Endodermal cell (in vitro differentiated cells): ENCODE measurements around the gene SPNS1. TPM values are rescaled to one million over a fixed set of nuclear protein-coding genes. Genes with fewer than 3 reads are reported as not detected.
A peak's percentile ranks its signal among the peaks of the same experiment; 100 is the strongest.

ENCODE experiments used
- DNase-seq: peaks from one replicate; pipeline ENCODE4 v3.0.0-alpha.2; 2017
- H3K27ac ChIP-seq: 2 replicates; pipeline ENCODE4 v1.5.1; 2013; ENCODE audit warnings: mild to moderate bottlenecking, low read depth, low read length, moderate library complexity
- H3K27me3 ChIP-seq: 2 replicates; pipeline ENCODE4 v1.6.1; 2013; ENCODE audit warnings: mild to moderate bottlenecking, low read length, moderate library complexity; ENCODE audit not compliant: insufficient read depth, control insufficient read depth, poor library complexity, severe bottlenecking
- H3K36me3 ChIP-seq: 2 replicates; pipeline ENCODE4 v1.7.0; 2013; ENCODE audit warnings: mild to moderate bottlenecking, low read length, moderate library complexity; ENCODE audit not compliant: control insufficient read depth, insufficient read depth
- H3K4me1 ChIP-seq: one replicate; pipeline ENCODE4 v1.7.0; 2013; ENCODE audit warnings: low read length; ENCODE audit not compliant: control insufficient read depth, insufficient read depth
- H3K4me3 ChIP-seq: 2 replicates; pipeline ENCODE4 v1.5.1; 2013; ENCODE audit warnings: mild to moderate bottlenecking, low read length, moderate library complexity
- H3K9ac ChIP-seq: 2 replicates; pipeline ENCODE4 v1.6.1; 2013; ENCODE audit warnings: mild to moderate bottlenecking, low read length, moderate library complexity; ENCODE audit not compliant: poor library complexity, severe bottlenecking; ENCODE audit errors: extremely low read depth
- H3K9me3 ChIP-seq: 2 replicates; pipeline ENCODE4 v1.6.1; 2013; ENCODE audit warnings: mild to moderate bottlenecking, low read length, moderate library complexity; ENCODE audit not compliant: control insufficient read depth
- H3K27ac Mint-ChIP-seq: 2 replicates; pipeline ENCODE4 v1.8.0; 2020; ENCODE audit warnings: mixed read lengths
- H3K27me3 Mint-ChIP-seq: 2 replicates; pipeline ENCODE4 v1.8.0; 2021; ENCODE audit warnings: mild to moderate bottlenecking, mixed read lengths; ENCODE audit not compliant: insufficient read depth
- H3K36me3 Mint-ChIP-seq: 2 replicates; pipeline ENCODE4 v1.8.0; 2020; ENCODE audit warnings: low read depth, mixed read lengths
- H3K4me1 Mint-ChIP-seq: 2 replicates; pipeline ENCODE4 v1.8.0; 2020; ENCODE audit warnings: mixed read lengths
- H3K4me3 Mint-ChIP-seq: 2 replicates; pipeline ENCODE4 v1.8.0; 2020; ENCODE audit warnings: mild to moderate bottlenecking, moderate library complexity, mixed read lengths
- H3K9me3 Mint-ChIP-seq: 2 replicates; pipeline ENCODE4 v1.8.0; 2020; ENCODE audit warnings: mild to moderate bottlenecking, mixed read lengths
- CTCF ChIP-seq: fragments of 200-600 bp; sonication (generic); conservative IDR thresholded peaks from 2 replicates; pipeline ENCODE4 v1.5.0; 2021; ENCODE audit warnings: antibody characterized with exemption, mild to moderate bottlenecking
- WGBS, 2 experiments: methylation state at CpG; one replicate each; pipeline versions ENCODE4 v1.1.5 to v1.1.7; 2013; ENCODE audit warnings: missing lambda C conversion rate in 2 of 2, mixed read lengths in 1 of 2; ENCODE audit not compliant: insufficient coverage in 1 of 2, insufficient read length in 1 of 2; 5-methylcytosine and 5-hydroxymethylcytosine counted together
- total RNA-seq, 2 donors: library from RNA; stranded (reverse); fragmentation: NEBNext Ultra II Directional in 1 of 2; extraction: Animal tissue kit (Norgen Biotek cat#: 25700) in 1 of 2; gene quantifications; 2 replicates in 1 of 2; 3 replicates in 1 of 2; pipeline ENCODE4 v1.2.1, GENCODE V29; 2021

Gene SPNS1
- total RNA-seq, 2 donors from 2014 or later = 54.9 to 55.2 TPM

DNA sequence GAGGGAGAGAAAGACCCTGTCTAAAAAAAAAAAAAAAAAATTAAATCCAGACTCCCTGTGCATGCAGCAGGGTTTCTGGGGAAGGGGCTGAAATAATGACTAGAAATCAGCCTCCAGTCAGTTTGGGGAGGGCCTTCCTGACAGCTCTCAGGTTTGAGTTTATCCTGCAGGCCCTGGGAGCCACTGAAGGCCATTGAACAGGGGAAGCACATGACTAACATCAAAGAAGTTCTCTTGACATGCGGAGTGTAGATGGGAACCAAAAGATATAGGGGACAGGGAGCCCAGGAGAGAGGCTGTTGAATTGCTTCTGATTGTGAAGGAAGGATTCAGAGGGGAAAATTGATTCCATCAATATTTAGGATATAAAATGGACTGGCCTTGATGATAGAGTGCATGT, 46.8 kb upstream of the SPNS1 start:
- no peak overlapping the region for H3K27ac Mint-ChIP-seq
- Histone ChIP-seq H3K9me3 (no peaks in the 10 kb centered on the region), H3K4me1 (no peaks in the 10 kb centered on the region), H3K27ac (no peak overlapping the region), H3K4me3 (no peak overlapping the region), H3K9ac (no peak overlapping the region), H3K27me3 (no peaks in the 10 kb centered on the region), H3K36me3 (no peaks in the 10 kb centered on the region)
- H3K36me3 Mint-ChIP-seq = peaks cover 2% of the 10 kb centered on the region
- WGBS, 2 experiments = 79 to 92% methylated on average over 1 of the region's 1 CpG
- TF ChIP-seq CTCF = no peak
- no peak for DNase-seq
- H3K27me3 Mint-ChIP-seq = peaks cover 2% of the 10 kb centered on the region
- H3K4me1 Mint-ChIP-seq = peaks cover 15% of the 10 kb centered on the region
- no peaks in the 10 kb centered on the region for H3K9me3 Mint-ChIP-seq
- H3K4me3 Mint-ChIP-seq = no peak overlapping the region

DNA sequence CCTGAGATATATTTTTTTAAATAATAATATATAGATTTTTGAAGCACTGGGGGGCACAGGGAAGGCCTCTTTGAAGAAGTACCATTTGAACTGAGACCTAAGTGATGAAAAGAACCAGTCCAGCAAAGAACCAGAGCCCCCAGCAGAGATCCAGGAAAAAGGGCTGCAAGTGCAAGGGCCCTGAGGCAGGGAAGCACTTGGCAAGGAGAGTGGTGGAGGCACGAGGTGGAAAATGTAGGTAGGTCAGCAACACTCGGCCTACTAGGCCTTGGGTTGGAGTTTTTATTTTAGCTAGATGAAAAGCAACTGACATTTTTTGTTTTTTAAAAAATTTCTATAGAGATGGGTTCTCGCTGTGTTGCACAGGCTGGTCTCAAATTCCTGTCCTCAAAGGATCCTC, 44.4 kb upstream of the SPNS1 start:
- WGBS, 2 experiments = 91 to 97% methylated on average over 3 of the region's 3 CpGs
- no peaks in the 10 kb centered on the region for H3K9me3 ChIP-seq
- H3K27me3 ChIP-seq = no peaks in the 10 kb centered on the region
- DNase-seq = no peak
- no peak overlapping the region for H3K27ac ChIP-seq
- Mint-ChIP-seq H3K9me3 (no peaks in the 10 kb centered on the region), H3K27ac (no peak overlapping the region), H3K4me3 (no peak overlapping the region), H3K36me3 (no peaks in the 10 kb centered on the region), H3K4me1 (peaks cover 6% of the 10 kb centered on the region), H3K27me3 (peaks cover 2% of the 10 kb centered on the region)
- no peak overlapping the region for H3K9ac ChIP-seq
- H3K4me3 ChIP-seq = no peak overlapping the region
- no peak for TF ChIP-seq CTCF
- H3K4me1 ChIP-seq = no peaks in the 10 kb centered on the region
- no peaks in the 10 kb centered on the region for H3K36me3 ChIP-seq

DNA sequence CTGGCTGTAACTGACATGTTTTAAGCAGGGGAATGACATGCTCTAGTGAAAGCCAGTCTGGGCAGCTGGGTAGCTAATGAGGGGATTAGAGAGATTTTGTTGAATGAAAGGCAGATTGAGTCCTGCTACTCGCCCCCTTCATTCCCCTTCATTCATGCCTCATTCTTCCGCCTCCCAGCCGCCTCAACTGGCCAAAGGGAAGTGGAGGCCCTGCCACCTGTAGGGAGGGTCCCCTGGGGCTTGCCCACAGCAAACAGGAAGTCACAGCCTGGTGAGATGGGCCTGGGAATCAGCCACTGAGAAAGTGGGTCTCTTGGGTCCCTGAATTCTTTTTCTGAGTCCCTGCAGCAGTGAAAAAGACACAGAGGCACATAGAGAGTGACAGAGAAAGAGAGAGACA, 43.9 kb upstream of the SPNS1 start:
- DNase-seq = no peak
- 65% methylated on average over 3 of the region's 3 CpGs; no CpG with 5 or more reads in 1 of the 2 experiments for WGBS, 2 experiments
- TF ChIP-seq CTCF = no peak
- Histone ChIP-seq H3K4me3 (no peak overlapping the region), H3K9ac (no peak overlapping the region), H3K27ac (peak overlapping the region; percentile 44), H3K36me3 (no peaks in the 10 kb centered on the region), H3K4me1 (no peaks in the 10 kb centered on the region), H3K27me3 (no peaks in the 10 kb centered on the region), H3K9me3 (no peaks in the 10 kb centered on the region)
- Mint-ChIP-seq H3K27me3 (peaks cover 5% of the 10 kb centered on the region), H3K9me3 (no peaks in the 10 kb centered on the region), H3K4me1 (peaks cover 6% of the 10 kb centered on the region), H3K27ac (peak overlapping the region; percentile 69), H3K4me3 (no peak overlapping the region), H3K36me3 (no peaks in the 10 kb centered on the region)
